GM21717 (cell line): Measurements from ENCODE around the gene TCEAL5.
"Not testable (repeated sequence)": the region's sequence is repeated elsewhere in the genome, so short reads cannot be mapped to it uniquely, and the experiment has no call there.

Experiments
- ATAC-seq: cut with Tn5 transposase; IDR thresholded peaks from one replicate; pipeline ENCODE4 v1.9.1; 2021; ENCODE audit warnings: mild to moderate bottlenecking, moderate library complexity; ENCODE audit not compliant: unreplicated experiment

Gene TCEAL5

GRCh38 chrX:103276581-103277002, at the start of gene TCEAL5:
TSS of gene TCEAL5 (minus strand) at chrX:103276750. CDS start at chrX:103274563, 2,187 bp downstream.
- ATAC-seq, result no peak

DNA sequence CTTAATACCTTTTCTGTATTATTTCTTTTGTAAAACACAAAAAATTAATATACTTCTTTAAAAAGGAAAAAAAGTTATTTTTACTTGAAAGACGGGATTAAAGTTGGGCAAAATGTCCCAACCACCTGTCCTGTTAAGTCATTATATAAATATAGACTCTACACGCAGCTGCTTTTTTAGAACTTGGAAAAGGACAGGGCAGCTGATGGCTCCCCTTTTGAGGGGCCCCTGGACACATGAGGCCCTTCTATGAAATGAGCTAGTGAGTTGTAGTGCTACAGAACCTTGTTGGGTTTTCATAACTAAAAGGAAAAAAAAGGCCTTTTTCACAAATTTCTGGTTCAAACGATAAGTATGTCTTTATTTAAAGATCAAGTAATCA, 34.8 kb upstream of the TCEAL5 start:
- no peak for ATAC-seq

- ATAC-seq, result peak; percentile 96
Observed at GRCh38 chrX:103310555-103311398, 34.2 kb upstream of the TCEAL5 start, which contains the start of gene BEX2. TSS of gene BEX2 (minus strand) at chrX:103310990. CDS start at chrX:103309976, 1,014 bp downstream.

GRCh38 chrX:103309860-103310554, 33.5 kb upstream of the TCEAL5 start:
- ATAC-seq, result no peak

- ATAC-seq, result not testable (repeated sequence)
Observed at GRCh38 chrX:103305666-103306065, 29.1 kb upstream of the TCEAL5 start.

DNA sequence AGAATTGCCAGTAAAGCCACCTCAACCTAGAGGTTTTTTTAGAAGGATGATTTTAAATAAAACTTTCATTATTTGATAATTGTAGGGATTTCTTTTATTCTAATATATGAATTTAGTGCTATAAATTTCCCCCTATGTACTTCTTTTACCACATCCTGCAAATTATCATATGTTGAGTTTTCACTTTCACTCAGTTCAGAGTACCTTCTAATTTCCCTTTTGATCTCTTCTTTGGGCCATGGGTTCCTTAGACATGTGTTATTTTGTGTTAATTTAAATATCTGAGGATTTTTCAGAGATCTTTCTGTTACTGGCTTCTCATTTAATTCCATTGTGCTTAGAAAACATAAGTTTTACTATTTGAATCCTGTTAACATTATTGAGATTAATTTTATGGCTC, 28.2 kb upstream of the TCEAL5 start:
- no peak for ATAC-seq

GRCh38 chrX:103293118-103293517, 16.6 kb upstream of the TCEAL5 start:
- ATAC-seq, result no peak

GRCh38 chrX:103279624-103280023, 3.1 kb upstream of the TCEAL5 start:
- no peak for ATAC-seq

GRCh38 chrX:103275947-103276567, 493 bp downstream of the TCEAL5 start:
- no peak for ATAC-seq

- no peak for ATAC-seq
Observed at GRCh38 chrX:103274284-103274683, 2.3 kb downstream of the TCEAL5 start.

DNA sequence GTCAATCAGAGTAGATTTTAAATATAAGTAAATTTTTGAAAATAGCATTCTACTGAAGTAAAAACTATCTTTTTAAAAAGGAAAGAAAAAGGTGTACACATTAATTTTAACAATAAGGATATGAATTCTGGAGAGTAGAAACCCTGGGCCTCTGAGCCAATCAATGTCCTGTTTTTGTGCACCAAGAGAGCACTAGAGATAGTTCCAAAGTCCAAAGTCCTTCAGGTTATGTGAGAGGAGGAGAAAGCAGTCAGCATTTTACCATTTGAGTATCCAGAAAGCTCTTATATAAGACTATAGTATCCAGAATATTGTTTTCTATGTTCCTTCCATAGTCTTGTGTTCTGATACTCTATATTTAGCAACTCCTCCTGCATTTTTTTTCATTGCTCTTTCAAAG, 18.3 kb downstream of the TCEAL5 start:
- no peak for ATAC-seq

DNA sequence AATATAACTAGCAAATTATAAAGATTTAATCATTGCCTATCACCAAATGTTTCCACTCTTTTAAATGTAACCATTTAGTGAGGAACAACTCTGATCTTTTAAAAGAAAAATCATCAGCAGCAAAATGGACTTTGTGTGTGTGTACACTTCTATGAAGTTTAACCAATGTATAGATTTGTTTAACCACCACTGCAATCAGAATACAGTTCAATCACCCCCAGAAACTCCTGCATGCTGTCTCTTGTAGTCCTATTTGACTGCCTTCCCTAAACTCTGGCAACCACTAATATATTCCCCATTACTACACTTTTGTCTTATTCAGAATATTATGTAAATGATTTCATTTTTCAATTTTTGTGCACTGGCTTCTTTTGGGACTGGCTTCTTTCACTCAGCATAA, 19.9 kb downstream of the TCEAL5 start:
- no peak for ATAC-seq

DNA sequence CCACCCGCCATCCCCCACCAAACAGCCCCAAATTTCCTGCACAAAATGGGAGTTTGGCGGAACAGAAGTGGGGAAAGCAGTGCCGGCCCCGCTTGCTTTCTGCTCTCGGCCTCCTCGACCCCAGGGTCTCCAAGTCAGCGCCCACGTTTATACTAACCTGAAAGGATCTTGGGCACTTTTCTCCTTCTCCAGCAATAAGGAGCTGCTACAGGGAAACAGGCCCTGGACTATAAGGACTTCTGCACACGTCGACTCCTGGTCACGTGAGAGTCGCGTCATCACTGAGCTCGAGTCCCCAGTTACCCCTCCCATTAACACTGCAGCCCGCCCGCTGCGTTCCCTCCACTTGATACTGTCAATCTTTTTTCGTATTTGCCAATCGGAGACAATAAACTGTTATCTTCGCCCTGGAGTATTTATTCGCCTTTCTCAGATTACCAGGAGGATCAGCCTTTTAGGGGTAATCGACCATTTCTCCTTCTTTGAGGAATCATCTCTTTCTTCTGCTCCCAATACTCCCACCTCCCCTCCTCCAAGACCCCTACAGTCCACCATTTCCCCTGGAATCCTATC, 21.5 kb downstream of the TCEAL5 start, which contains the start of gene TCEAL8:
TSS of gene TCEAL8 (minus strand) at position 235 of the 573 bp plus-strand sequence. CDS start 1,176 bp downstream, outside the sequence.
- peak; percentile 93 for ATAC-seq

DNA sequence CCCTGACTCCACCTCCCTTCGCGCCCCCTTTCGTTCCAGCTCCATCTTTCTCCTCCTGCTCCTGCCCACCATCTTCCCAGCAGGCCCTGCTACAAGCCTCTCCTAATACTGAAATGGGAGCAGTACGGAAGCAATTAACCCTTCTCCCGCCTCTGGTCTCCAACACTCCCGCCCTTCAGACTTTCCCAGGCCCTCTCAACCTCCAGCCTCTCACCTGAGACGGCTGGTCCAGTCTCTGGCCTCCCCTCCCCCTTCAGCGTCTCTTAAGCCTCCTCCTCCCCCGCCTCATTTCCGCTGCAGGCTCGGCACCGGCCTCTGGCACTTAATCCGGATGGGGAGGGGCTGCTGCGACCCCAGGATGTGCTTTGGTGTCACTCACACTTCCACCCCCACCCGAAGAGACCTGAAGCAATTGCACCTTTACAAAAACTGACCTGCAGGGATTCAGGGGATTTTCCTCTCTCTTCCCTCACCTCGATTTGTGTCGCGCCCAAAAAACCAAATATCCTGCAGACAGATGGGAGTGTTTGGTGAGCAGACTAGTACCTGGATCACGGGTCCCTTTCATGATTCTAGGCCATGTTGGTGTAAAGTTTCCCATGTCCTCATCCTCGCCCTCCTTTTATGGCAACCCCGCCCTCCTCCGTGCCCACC, 22.3 kb downstream of the TCEAL5 start:
- ATAC-seq, result peak; percentile 66

DNA sequence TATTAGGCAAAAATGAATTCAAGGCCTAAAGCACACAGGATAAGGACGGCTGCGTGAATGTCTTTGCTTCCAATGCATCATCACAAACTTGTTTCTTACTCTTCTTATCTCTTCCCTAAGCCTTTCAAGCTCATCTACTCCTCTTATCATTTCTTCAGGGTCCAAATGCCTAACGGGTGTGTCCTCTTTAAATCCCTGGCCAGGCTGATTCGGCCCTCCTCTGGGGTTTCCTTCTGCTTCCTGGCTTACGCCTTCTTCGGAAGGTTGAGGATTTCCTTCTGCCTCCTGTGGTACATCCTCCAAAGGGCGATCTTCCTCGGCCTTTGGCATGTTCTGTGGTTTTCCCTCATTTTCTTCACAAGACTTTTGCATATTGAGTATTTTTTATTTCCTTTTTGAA, 22.9 kb downstream of the TCEAL5 start:
- ATAC-seq, result no peak

- no peak for ATAC-seq
Observed at GRCh38 chrX:103250977-103251376, 25.6 kb downstream of the TCEAL5 start.

DNA sequence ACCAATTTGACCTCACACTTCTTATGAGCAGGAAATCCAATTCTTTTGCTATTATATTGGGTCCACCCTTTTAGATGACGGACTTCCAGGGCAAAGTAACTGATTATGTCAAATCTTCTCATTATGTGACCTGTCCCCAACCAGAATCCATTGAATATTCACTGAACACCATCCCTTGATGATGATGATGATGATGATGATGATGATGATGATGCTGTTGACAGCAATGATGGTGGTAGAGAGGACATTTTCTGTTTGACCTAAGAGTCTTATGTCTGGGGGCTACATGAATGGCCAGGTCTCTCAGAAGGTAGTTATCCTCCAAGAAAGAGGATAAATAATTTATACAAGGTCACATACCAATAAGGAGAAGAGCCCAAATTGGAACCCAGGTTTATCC, 26.7 kb downstream of the TCEAL5 start:
- ATAC-seq, result no peak

GRCh38 chrX:103248553-103248952, 28.0 kb downstream of the TCEAL5 start:
- ATAC-seq, result no peak

DNA sequence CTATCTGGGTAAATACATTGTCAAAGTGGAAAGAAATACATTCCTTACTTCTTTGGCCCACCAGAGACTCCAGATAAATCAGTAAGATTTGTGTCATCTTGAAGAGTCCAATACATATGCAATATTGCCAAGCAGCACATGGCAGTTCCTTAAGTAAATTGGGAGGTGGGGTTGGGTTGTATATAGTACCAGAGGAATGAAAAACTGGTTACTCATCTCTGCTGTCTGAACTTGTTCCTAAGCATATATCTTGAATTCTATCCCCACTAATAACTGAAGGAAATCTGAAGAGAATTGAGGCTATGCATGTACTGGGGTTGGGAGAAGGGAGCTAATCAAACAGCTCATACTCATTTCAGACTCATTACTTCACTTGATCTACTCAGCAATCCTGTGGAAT, 36.4 kb downstream of the TCEAL5 start:
- no peak for ATAC-seq

DNA sequence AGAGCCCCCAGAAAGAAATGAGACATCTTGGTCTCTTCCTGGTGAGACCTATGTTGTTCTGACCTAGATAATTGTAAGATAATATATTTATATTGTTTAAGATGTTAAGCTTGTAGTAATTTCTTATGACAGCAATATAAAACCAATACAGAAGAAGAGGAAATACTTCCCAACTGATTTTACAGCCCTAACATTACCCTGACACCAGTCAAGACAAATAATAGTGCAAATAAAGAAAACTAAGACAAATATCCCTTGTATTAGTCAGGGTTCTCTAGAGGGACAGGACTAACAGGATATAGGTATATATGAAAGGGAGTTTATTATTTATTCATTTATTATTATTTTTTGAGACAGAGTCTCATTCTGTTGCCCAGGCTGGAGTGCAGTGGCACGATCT, 40.3 kb downstream of the TCEAL5 start:
- ATAC-seq, result no peak

DNA sequence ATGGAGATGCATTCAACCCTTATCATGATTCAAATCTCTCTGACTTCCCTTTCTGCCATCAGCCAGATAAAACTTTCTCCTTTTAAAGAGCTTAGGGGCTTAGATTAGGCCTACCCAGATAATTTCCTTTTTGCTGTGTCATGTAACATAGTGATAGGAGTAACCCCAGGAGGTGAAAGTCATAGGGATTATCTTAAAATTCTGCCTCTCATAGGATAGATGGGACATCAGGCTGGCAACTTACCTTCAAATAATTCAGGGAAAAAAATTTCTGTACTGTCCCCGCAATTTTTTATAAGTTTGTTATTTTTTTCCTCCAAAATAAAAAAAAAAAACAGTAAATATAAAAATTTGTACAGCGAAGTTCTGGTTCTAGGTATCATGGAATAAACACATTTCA, 40.9 kb downstream of the TCEAL5 start:
- ATAC-seq, result not testable (repeated sequence)
